Measurements from ENCODE around the gene UMOD.

- no peak for TF ChIP-seq CTCF (IDR thresholded peaks at IDR 0.05; ENCODE audit: low read depth, low read length, missing input control)
- TF ChIP-seq ATF3 (IDR thresholded peaks at IDR 0.05), result no peak
- TF ChIP-seq REST (IDR thresholded peaks at IDR 0.05), result no peak
- TF ChIP-seq RAD21 (IDR thresholded peaks at IDR 0.05), result no peak
- TF ChIP-seq GABPA (IDR thresholded peaks at IDR 0.05 in 1 of 2, conservative IDR thresholded peaks at IDR 0.05 in 1 of 2), result no peak
- TF ChIP-seq HNF4A (conservative IDR thresholded peaks at IDR 0.05), result no peak
- TF ChIP-seq MAX (IDR thresholded peaks at IDR 0.05), result no peak
- no peak for TF ChIP-seq RXRA (IDR thresholded peaks at IDR 0.05)
These were observed 7.9 kb downstream of the UMOD start for GRCh38 chr16:20344611-20345010.

All from liver (tissue), 3 donors.